Neural cell (in vitro differentiated cells): ENCODE measurements around the gene SMIM11. TPM values are rescaled to one million over a fixed set of nuclear protein-coding genes. Genes with fewer than 3 reads are reported as not detected.

ENCODE experiments used
- H2AFZ ChIP-seq: fragments of 200-600, 300-800 bp; sonication (generic), shearing (Covaris generic); 2 replicates; pipeline ENCODE4 v1.6.0; 2014; ENCODE audit warnings: low read depth, mild to moderate bottlenecking, antibody characterized with exemption, low read length, moderate library complexity
- H3F3A ChIP-seq: fragments of 200-600 bp; shearing (Covaris generic); 2 replicates; pipeline ENCODE4 v1.6.1; 2016; ENCODE audit warnings: mild to moderate bottlenecking, moderate library complexity, mixed read lengths, antibody characterized with exemption, low read length; ENCODE audit not compliant: insufficient read depth, poor library complexity, severe bottlenecking
- H3K27ac ChIP-seq: fragments of 200-600, 300-800 bp; sonication (generic), shearing (Covaris generic); 2 replicates; pipeline ENCODE4 v1.5.1; 2014; ENCODE audit warnings: mild to moderate bottlenecking, low read length, moderate library complexity
- H3K27me3 ChIP-seq: fragments of 300-800, 200-600 bp; sonication (generic), shearing (Covaris generic); 2 replicates; pipeline ENCODE4 v1.6.0; 2014; ENCODE audit warnings: mild to moderate bottlenecking, low read depth, low read length, moderate library complexity; ENCODE audit not compliant: insufficient read depth
- H3K36me3 ChIP-seq: fragments of 300-800, 200-600 bp; sonication (generic), shearing (Covaris generic); 2 replicates; pipeline ENCODE4 v1.5.1; 2014; ENCODE audit warnings: mild to moderate bottlenecking, antibody characterized with exemption, low read length, moderate library complexity; ENCODE audit not compliant: insufficient read depth
- H3K4me2 ChIP-seq: fragments of 300-800, 200-600 bp; sonication (generic), shearing (Covaris generic); 2 replicates; pipeline ENCODE4 v1.6.0; 2014; ENCODE audit warnings: mild to moderate bottlenecking, low read length
- H3K4me3 ChIP-seq: fragments of 300-800, 200-600 bp; sonication (generic), shearing (Covaris generic); 2 replicates; pipeline ENCODE4 v1.5.1; 2014; ENCODE audit warnings: mild to moderate bottlenecking, low read length, moderate library complexity
- H3K79me2 ChIP-seq: fragments of 200-600 bp; shearing (Covaris generic); replicated peaks from 2 replicates; pipeline ENCODE4 v1.6.0; 2014; ENCODE audit warnings: mild to moderate bottlenecking, low read length, moderate library complexity; ENCODE audit not compliant: insufficient read depth
- H3K9ac ChIP-seq: fragments of 300-800, 200-600 bp; sonication (generic), shearing (Covaris generic); 2 replicates; pipeline ENCODE4 v1.6.1; 2016; ENCODE audit warnings: mild to moderate bottlenecking, low read length, mixed read lengths
- H3K9me2 ChIP-seq: fragments of 200-600 bp; shearing (Covaris generic); 2 replicates; pipeline ENCODE4 v1.6.1; 2016; ENCODE audit warnings: mild to moderate bottlenecking, low read length, mixed read lengths; ENCODE audit not compliant: insufficient read depth
- H3K9me3 ChIP-seq: fragments of 200-600, 300-800 bp; sonication (generic), shearing (Covaris generic); 2 replicates; pipeline ENCODE4 v1.6.1; 2016; ENCODE audit warnings: mild to moderate bottlenecking, mixed run types, low read length, moderate library complexity, mixed read lengths
- H4K20me1 ChIP-seq: fragments of 200-600 bp; shearing (Covaris generic); 2 replicates; pipeline ENCODE4 v1.6.1; 2016; ENCODE audit warnings: mild to moderate bottlenecking, mixed run types; ENCODE audit not compliant: insufficient read depth
- CTCF ChIP-seq: fragments of 450-650 bp; IDR thresholded peaks from 2 replicates; pipeline ENCODE4 v1.5.1; 2014; ENCODE audit warnings: antibody characterized with exemption, mild to moderate bottlenecking, moderate library complexity; ENCODE audit not compliant: poor library complexity, severe bottlenecking
- EP300 ChIP-seq: fragments of 450-650 bp; conservative IDR thresholded peaks from 2 replicates; pipeline ENCODE4 v1.6.1; 2014; ENCODE audit warnings: antibody characterized with exemption, mild to moderate bottlenecking, moderate library complexity; ENCODE audit not compliant: poor library complexity, severe bottlenecking
- EZH2 ChIP-seq: fragments of 200-600, 300-800 bp; shearing (Covaris generic), sonication (generic); IDR thresholded peaks from 2 replicates; pipeline ENCODE4 v1.6.1; 2014; ENCODE audit warnings: antibody characterized with exemption, low read length, borderline replicate concordance, mild to moderate bottlenecking; ENCODE audit not compliant: insufficient read depth, poor library complexity, severe bottlenecking
- MXI1 ChIP-seq: fragments of 450-650 bp; conservative IDR thresholded peaks from 2 replicates; pipeline ENCODE4 v1.6.1; 2014; ENCODE audit warnings: antibody characterized with exemption, mild to moderate bottlenecking; ENCODE audit not compliant: poor library complexity, severe bottlenecking
- POLR2AphosphoS5 ChIP-seq: IDR thresholded peaks from 2 replicates; pipeline ENCODE4 v1.6.1; 2012
- RAD21 ChIP-seq: fragments of 450-650 bp; conservative IDR thresholded peaks from 2 replicates; pipeline ENCODE4 v1.6.1; 2014; ENCODE audit warnings: antibody characterized with exemption, mild to moderate bottlenecking, moderate library complexity
- REST ChIP-seq: IDR thresholded peaks from 2 replicates; pipeline ENCODE4 v1.6.1; 2012; ENCODE audit warnings: borderline replicate concordance
- SMC3 ChIP-seq: fragments of 450-650 bp; conservative IDR thresholded peaks from 2 replicates; pipeline ENCODE4 v1.6.1; 2014; ENCODE audit warnings: antibody characterized with exemption, mild to moderate bottlenecking, moderate library complexity; ENCODE audit not compliant: poor library complexity
- TAF1 ChIP-seq: IDR thresholded peaks from 2 replicates; pipeline ENCODE4 v1.6.1; 2012; ENCODE audit warnings: low read depth
- polyA plus RNA-seq: library from polyadenylated mRNA; depleted of rRNA; stranded (reverse); fragments of >200 nt; gene quantifications from 2 replicates; pipeline ENCODE4 v1.2.3, GENCODE V29; 2014

Gene SMIM11
- polyA plus RNA-seq, 1 donor from 2014 or later, result 100 TPM

GRCh38 chr21:34355570-34355969 lies 19.7 kb upstream of the SMIM11 start:
- Histone ChIP-seq H3F3A (no peaks in the 10 kb centered on the region), H3K79me2 (no peaks in the 10 kb centered on the region), H3K27ac (no peak overlapping the region), H3K9me3 (no peaks in the 10 kb centered on the region), H3K4me3 (no peak overlapping the region), H3K9me2 (no peaks in the 10 kb centered on the region), H3K27me3 (no peaks in the 10 kb centered on the region), H3K4me2 (no peak overlapping the region), H4K20me1 (no peaks in the 10 kb centered on the region), H2AFZ (no peak overlapping the region), H3K9ac (no peak overlapping the region), H3K36me3 (no peaks in the 10 kb centered on the region)
- no peak for TF ChIP-seq CTCF
- no peak for TF ChIP-seq TAF1
- TF ChIP-seq REST, result no peak
- no peak for TF ChIP-seq MXI1
- TF ChIP-seq SMC3, result no peak
- no peak for TF ChIP-seq EP300
- TF ChIP-seq POLR2AphosphoS5, result no peak
- no peak for TF ChIP-seq EZH2
- TF ChIP-seq RAD21, result no peak

- H4K20me1 ChIP-seq, result no peaks in the 10 kb centered on the region
- H3K79me2 ChIP-seq, result no peaks in the 10 kb centered on the region
- H3K9ac ChIP-seq, result no peak overlapping the region
- TF ChIP-seq RAD21 (no peak), CTCF (no peak), POLR2AphosphoS5 (no peak), TAF1 (no peak), EP300 (no peak), MXI1 (no peak), SMC3 (no peak), REST (no peak)
- no peaks in the 10 kb centered on the region for H3K36me3 ChIP-seq
- H2AFZ ChIP-seq, result no peak overlapping the region
- H3K27ac ChIP-seq, result no peak overlapping the region
- no peaks in the 10 kb centered on the region for H3K9me2 ChIP-seq
- H3K4me3 ChIP-seq, result no peak overlapping the region
- H3K27me3 ChIP-seq, result no peaks in the 10 kb centered on the region
- no peaks in the 10 kb centered on the region for H3K9me3 ChIP-seq
- no peak overlapping the region for H3K4me2 ChIP-seq
- no peaks in the 10 kb centered on the region for H3F3A ChIP-seq
Measured at GRCh38 chr21:34357889-34358288, 17.4 kb upstream of the SMIM11 start.
